Peyer's patch (tissue), 4 donors: ENCODE data around the gene DLGAP1.

Experiments
- POLR2A ChIP-seq, 2 donors: fragments of 450-650 bp; IDR thresholded peaks; one replicate each; pipeline ENCODE4 v1.5.1; 2017; ENCODE audit warnings: antibody characterized with exemption in 2 of 2, mild to moderate bottlenecking in 2 of 2, moderate library complexity in 2 of 2
- TF ChIP-seq, protein P1 (sequence below), 6 experiments: fragments of 450-650 bp in 4 of 6; fragments of 200-600 bp in 2 of 6; sonication (generic) in 1 of 6; IDR thresholded peaks; one replicate each; pipeline ENCODE4 v1.5.1; 2017 to 2019; ENCODE audit warnings: antibody characterized with exemption in 6 of 6, mild to moderate bottlenecking in 3 of 6, moderate library complexity in 1 of 6

DNA sequence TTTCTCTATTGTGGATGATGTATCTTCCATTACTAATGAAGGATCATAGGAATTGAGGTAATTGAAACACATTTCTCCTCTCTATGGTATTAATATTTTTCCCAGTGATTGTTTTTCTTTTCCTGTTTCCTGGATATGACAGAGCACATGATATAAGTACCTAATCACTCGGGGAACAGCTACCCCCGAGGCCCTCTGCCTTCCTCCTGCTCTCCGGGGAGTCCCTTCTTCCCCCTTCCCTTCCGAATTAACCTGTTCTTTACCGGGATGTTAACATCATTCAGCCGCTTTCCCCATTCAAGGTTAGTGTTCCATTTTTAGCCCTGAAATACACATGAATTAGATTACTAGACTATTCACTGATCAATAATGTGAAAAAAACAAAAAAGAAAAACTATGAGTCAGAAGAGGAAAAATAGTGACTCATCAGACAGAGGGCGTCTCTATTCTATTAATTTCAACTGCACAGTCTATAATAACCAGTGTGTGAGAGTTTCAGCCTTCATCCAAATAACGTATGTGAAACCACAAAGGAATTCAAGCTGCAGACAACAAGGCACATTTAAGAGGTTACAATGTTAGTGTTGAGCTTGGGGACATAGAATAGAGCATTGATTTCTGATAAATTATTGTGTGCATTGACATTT is 450.8 kb downstream of the DLGAP1 start:
- no peak for TF ChIP-seq POLR2A (IDR thresholded peaks at IDR 0.05)
- TF ChIP-seq, protein P1, sequence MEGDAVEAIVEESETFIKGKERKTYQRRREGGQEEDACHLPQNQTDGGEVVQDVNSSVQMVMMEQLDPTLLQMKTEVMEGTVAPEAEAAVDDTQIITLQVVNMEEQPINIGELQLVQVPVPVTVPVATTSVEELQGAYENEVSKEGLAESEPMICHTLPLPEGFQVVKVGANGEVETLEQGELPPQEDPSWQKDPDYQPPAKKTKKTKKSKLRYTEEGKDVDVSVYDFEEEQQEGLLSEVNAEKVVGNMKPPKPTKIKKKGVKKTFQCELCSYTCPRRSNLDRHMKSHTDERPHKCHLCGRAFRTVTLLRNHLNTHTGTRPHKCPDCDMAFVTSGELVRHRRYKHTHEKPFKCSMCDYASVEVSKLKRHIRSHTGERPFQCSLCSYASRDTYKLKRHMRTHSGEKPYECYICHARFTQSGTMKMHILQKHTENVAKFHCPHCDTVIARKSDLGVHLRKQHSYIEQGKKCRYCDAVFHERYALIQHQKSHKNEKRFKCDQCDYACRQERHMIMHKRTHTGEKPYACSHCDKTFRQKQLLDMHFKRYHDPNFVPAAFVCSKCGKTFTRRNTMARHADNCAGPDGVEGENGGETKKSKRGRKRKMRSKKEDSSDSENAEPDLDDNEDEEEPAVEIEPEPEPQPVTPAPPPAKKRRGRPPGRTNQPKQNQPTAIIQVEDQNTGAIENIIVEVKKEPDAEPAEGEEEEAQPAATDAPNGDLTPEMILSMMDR (IDR thresholded peaks at IDR 0.05) = no peak
